Activated gamma-delta T cell treated with Interleukin-2 at 50 U/mL for 16 hours (primary cell): ENCODE measurements around the gene FLNC.

ENCODE experiments used
- DNase-seq: peaks from one replicate; pipeline ENCODE4 v3.0.0-alpha.2; 2020

FLNC gene

DNA sequence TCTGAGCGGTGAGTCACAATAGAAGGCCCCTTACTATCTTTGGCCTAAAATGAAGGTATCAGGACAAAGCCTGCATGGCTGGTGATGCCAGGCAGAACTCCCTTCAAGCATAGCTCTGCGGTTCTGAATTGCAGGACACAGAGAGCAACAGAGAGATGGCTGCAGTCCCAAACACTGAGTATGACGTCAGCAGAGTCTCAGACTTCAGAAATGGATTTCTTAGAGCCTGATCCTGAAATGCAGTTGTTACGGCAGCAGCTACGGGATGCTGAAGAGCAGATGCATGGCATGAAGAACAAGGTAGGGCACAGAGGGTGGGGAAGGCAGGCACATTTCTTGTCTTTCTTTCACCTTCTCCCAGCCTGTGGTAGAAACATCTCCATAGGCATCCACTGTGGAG is 25.0 kb upstream of the FLNC start:
- DNase-seq = no peak

DNA sequence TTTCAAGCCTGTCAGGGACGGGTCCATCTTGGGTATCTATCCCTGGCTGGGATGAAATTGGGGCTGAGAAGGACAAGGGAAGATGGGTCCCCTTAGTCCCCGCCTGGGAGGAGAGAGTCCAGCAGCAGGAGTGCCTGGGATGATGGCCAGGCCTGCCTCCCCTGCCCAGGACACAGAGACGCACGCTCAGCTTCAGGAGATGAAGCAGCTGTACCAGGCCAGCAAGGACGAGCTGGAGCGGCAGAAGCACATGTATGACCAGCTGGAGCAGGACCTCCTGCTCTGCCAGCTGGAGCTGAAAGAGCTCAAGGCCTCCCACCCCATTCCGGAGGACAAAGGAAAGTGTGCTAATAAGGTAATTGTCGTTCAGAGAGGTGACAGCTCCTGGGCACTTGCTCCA is 23.0 kb upstream of the FLNC start:
- no peak for DNase-seq

DNA sequence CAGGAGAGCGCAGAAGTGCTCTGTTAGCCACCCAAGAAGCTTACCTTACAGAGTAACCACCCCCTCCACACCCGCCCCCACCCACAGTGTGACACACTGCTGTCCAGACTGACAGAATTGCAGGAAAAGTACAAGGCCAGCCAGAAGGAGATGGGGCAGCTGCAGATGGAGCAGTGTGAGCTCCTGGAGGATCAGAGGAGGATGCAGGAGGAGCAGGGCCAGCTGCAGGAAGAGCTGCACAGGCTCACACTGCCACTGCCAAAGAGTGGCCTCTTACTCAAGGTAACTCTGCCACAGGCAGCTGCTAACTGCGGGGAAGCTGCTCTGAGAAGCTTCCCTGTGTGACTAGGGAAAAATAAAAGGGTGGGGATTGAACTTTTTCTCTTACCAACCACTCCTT is 20.8 kb upstream of the FLNC start:
- no peak for DNase-seq

DNA sequence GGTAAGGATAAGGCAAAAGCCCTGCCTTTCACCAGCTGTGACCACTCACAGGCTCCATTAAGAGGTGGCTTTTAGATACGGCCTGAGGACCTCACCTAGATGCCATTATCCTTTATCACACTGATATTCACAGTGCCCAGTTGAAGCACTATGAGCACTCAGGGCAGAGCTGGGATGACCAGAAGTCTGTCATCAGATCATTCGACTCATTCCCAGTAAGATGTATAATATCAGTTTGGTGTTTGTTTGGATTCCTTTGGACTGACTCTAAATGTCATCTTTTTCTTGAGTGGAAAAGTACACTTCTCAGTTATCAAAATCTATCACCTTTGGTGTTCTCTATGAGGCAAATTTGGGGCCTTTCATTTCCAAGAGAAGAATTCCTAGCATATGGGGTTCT is 19.7 kb upstream of the FLNC start:
- no peak for DNase-seq

DNA sequence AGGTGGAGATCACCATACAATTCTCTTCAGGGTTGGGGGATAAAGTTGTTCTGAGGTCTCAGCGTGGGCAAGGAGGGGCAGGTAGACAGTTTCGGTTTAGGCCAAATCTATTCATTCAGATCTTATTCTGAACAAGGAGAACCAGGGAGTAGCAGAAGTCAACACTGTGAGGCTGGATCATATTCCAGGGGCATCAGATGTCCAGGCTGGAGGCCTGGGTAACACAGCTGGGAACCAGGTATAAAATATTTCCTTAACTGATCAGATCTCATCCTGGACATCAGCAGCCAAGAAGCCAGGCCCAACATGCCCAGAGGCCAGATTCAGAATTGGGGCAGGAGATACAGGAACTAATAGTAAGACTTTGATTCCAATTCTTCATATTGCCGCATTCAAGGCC is 19.2 kb upstream of the FLNC start:
- DNase-seq = no peak

DNA sequence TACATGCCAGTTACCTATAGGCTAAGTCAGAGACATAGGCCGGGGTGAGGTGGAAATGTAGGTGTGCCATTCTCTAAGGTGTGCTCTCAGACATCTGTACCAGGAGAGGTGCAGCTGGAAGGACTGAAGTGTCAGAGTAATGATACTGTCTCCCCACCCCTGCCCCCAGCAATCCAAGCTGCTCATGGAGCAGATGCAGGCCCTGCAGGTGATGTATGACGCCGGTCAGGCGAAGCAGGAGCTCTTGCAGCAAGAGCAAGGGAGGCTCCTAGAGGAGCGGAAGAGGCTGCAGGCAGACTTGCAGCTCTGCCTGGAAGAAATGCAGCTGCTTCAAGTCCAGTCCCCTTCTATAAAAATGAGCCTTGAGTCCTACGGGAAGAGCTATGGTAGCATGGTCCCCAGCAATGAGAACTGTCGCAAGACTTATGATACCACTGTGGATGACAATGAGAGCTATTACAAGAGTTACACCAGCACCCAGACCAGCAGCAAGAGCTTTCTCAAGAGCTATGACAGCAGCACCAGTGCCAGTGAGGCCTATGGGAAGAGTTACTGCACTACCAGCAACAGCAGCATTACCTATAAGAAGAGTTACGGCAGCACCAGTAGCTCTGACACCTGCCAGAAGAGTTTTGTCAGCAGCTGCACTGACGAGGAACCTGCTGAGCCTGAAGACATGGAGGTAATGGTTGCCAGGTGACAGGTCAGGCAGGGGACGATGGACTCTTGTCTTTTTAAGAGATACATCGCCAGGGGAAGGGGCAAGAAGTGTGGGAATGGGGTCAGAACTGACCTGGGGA is 18.4 kb upstream of the FLNC start:
- no peak for DNase-seq

DNA sequence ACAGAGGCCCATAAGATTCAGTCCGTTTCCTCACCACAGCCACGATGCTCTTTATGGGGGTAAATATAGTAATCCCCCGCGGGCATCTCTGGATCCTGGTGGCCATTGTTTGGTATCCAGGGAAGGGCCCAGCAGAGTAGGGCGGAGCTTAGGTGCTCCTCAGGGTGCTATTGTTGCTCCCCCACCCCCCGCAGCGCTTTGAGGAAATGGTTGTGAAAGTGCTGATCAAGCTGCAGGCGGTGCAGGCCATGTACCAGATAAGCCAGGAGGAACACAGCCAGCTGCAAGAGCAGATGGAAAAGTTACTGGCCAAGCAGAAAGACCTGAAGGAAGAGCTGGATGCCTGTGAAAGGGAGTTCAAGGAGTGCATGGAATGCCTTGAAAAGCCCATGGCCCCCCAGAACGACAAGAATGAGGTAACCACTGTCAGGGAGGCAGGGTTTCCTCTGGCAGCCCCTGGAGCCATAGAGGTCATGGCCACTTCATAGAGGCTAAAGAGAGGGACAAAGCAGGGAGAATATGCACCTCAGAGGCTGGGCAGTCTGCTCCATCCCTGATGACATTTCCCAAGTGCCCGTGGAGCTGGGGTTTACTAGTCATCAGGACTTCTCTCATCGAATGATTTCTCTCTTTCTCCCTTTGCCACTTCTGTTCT is 17.6 kb upstream of the FLNC start:
- no peak for DNase-seq

DNA sequence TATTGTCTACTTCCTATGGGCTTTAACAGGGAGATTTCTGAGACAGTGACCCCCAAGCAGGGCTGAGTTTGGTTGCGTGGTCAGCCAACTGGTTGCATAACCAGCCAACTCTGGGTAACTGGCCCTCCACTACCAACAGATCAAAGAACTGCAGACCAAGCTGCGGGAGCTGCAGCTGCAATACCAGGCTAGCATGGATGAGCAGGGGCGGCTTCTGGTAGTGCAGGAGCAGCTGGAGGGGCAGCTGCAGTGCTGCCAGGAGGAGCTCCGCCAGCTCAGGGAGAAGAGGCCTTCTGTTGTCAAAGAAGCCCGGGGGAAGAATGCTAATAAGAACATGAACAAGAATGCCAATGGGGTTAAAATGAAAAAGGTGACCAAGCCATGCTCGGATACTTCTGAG is 15.7 kb upstream of the FLNC start:
- no peak for DNase-seq

DNA sequence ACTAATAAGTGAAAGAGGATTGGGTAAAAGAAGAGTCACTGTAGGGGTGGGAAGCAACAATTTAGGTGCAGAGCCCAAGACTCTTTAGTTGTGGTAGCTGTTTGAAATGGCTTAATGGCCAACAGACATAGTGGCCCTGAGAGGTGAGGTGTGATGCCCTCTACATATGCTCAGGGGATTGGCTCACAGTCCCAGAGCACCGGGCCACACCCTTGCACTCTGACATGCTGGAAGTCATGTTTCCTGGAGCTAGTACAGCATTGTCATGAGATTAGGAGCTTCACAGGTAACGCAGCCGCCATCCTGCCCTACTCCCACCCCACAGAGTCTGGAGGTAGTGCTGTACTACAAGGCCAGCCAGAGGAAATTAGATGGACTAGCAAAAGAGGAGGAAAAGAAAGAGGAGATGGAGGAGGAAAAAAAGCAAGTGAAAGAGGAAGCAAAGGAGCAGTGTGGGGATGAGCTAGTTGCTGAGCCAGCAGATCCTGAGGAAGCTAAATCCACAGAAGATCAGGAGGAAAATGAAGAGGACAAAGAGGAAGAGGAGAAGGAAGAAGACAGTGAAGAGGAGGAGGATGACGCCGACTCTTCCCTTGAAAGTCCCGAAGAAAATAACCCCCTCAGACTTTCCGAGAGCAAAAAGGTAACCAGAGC is 14.8 kb upstream of the FLNC start:
- no peak for DNase-seq

DNA sequence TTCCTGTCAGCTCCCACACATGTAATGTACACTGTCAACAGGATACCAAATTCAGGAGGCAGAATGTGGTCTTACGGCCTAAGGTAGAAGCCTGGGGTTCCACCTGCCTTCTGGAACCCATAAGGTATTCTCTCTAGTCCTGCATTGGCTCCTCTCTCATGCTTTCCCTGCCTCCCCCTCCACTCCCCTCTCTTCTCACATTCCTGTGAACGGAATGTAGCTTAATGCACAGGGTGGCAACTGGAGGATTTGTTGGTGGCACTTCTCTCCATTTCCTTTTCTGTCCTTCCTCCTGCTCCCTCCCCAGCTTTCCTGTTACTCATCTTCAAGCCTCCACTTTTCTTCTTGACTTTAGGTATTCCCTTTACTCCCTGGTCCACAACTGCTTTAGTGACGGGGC is 11.5 kb upstream of the FLNC start:
- no peak for DNase-seq

DNA sequence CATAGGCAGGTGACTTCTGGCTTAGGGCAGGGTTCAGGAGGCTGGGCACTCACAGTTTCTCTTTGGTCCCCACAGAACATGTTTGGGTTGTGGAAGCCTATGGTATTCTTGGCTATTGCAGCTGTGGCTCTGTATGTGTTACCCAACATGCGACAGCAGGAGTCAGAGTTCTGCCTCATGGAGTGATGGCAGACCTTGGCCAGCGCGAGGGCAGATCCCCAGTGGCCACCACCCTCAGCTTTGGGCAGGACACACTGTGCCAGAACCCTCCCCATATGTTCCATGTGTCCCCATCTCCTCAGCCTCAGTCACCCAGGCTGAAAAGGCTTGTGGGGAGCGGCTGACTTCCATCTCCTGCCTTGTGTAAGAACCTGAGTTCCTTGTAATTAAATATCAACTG is 8.5 kb upstream of the FLNC start:
- DNase-seq = no peak

DNA sequence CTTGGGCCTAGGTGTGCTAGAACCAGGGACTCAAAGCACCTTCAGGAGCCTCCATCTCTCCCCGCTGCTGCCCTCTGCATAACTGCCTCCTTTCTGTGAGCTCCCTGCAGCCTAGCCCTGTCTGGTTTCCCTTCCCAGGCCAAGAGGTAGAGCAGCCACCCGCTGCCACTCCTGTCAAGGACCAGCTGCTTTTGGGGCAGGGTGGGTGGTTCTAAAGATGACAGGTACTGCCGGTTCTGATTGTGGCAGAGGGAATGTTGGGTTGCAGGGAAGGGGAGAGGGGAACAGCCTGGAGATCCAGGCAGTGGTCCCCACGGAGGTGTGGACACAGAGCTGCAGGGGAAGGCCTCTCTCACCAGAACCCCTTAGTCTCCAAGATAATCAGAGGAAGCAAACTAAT is 3.7 kb upstream of the FLNC start:
- DNase-seq = no peak

DNA sequence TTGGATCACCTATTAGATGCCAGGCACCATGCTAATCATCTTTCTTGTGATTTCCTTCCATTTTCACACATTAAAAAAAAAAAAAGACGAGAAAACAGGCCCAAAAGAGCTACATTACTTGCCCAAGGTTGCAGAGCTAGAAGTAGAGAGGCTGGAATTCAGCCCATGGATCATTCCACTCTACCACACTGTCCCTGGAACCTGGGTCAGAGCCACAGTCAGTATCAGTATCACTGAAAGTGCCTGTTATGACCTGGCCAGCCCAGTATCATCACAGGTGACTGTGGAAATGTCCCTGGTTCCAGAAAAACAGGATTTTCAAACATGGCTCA is 3.3 kb upstream of the FLNC start:
- no peak for DNase-seq

DNA sequence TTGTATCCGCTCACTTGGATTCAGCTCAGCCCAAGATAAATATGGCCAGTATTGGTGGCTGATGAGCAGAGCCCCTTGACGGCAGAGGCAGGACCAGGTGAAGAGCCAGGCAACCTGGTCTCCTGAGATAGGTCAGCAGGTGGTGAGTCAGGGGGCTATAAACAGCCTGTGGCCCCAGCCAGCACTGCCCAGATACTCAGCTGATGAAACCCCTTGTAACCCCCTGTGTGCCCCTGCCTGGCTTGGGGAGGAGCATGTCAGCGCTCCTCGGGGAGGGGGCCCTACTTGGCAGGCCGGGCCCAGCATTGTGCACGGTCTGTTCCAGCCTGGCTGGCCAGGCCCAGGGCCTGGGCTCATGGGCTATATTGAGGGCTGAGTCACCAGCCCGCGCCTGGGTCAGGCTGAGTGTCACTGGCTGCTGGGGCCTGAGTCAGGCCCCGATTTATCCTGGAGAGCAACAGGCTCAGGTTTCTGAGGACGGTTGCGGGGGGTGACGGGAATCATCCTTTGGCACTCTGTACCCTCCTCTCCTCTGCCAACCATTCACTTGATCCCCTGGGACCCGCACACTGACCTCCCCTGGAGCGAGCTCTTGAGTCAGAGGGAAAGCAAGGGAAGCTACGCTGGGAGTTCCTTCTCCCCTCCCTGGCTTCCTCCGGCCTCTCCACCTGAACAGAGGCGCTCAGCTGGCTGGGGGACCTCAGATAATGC is 2.8 kb upstream of the FLNC start:
- no peak for DNase-seq

DNA sequence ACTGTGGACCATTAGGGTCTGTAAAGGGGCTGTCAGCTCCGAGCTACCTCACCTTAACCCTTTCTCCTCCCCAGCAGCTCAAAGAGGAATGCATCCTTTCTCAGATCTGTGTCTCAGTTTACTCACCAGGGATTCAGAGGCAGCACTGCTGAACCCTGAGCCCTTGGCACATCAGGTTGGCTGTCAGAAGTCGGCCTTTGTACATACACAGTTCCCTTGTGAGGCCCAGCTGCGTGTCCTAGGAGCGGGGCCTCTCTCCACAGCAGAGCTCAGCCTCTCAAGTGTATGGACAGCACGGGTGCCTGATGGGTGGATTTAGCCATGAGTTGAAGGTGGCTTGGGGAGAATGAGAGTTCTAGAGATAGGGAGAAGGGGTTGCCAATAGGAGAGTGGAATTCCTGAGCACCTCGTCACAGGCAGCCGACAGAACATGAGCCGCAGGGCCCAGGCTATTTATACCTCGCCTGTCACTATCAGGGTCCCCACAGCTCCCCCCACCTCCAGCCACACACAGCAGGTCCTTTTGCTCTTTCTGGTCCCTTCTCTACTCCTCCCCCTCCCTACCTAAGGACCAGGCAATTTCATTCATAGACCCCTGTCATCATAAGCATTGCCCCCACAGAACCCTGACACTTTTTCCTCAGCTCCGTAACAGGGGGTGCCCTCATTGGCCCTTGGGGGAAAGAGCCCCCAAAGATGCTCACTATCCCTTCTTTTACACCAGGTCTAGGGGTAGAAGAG is 2.1 kb upstream of the FLNC start:
- no peak for DNase-seq

DNA sequence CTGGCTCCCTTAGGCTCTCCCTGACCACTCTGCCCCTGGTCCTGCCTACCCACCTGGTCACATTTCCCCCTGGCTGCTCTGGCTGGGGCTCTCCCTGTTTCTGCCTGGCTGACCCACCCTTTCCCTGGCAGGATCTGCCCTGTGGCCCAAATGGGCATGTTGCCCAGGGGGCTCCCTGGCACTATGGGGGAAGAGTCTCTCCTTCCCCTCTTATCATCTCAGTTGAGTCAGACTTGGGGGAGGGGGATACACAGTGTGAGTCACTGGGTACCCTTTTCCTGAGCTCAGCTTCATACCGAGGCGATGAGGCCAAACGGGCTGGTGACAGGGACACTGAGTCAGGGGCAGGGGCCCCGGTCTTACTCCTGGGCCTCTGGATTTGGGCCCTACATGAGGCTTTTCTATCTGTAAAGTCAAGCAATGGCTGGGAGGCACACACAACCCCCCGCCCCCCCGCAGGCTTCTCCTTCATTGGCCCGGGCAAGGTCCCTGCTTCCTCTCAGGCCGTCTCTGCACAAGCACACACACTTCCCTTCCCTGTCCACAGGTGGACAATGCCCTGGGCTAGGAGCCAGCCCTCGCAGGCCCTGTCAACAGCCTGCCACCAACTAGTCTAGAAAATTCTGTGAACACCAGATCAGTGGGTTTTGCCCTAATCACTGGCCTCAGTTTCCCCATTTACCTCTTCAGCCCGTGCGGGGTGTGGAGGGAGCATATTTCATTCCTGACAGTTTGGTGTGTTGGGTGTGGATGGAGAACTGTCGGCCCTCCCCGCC is 627 bp upstream of the FLNC start:
- DNase-seq = no peak

DNA sequence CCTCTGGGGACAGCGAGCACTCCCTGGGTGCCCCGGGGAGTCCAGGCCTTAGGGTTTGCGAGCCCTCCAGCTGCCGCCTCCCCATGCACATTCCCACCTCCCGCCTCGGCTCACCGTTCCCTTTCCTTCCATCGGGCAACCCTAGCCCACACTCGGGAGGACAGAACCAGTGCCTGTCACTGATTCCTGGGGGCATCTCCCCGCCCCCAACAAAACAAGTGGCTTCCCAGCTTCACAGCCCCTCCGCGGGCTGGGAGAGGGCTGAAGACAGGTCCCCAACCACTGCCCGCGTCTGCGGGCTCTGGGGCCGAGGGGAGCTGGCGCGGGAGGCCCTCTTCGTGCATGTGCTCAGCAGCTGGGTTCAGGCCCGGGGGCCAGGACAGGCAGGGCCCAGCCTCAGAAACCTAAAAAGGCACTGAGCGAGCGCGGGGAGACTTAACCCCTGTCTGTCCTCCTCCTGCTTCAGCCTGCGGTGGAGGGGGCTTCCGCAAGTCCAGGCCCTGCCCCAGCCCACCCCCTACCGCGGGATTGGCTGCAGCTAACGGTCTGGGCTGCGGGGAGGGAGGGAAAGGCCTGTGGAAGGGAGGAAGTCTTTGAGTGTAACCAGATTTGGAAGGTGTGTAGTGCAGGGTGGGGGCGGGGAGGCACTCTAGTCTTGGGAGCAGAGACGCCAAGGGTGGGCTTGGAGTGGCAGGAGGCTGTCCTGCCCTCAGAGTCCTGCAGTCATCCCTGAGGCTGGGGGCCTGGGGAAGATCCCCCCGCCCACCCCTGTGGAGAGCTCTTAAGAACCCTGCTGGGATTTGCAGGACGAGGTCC is 1.2 kb downstream of the FLNC start:
- no peak for DNase-seq

DNA sequence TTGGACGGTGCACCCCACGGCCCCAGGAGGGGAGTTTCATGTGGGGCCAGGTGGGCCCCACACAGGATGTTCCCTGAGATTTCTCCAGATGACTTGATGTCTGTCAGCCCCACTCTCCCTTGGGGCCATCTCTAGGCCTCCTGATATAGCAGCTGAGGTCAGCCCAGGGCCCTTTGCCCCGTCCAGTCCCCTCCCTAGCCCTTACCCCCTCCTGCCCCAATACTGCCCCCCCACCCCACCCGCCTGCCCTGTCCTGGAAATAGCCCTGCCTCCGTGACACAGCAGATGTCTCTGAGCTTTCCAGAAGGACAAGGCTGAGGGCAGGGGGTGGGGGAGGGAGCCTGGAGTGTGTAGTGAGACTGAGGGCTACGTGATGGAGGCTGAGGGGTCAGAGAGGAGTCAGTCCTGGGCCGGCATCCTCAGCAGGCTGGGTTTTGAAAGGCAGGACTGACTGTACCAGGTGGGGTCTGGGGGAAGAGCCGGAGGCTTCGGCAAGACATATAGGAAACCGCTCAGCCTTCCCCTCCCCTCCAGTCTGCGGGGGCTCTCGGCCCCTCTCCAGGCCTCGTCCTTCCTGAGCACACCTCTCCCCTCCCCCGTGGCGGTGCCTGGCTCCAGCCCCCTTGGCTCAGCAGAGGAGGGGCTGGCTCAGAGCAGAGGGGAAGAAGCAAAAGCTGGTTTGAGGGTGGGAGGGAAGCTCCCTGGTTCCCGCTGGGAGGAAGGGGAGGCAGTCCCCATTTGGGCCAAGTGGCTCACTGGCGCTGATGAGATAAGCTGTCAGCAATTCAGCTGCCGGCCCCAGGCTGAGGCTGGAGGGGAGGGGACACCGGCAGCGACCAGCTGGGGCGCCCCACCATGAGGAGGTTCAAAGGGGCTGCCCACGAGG is 2.0 kb downstream of the FLNC start:
- DNase-seq = no peak

DNA sequence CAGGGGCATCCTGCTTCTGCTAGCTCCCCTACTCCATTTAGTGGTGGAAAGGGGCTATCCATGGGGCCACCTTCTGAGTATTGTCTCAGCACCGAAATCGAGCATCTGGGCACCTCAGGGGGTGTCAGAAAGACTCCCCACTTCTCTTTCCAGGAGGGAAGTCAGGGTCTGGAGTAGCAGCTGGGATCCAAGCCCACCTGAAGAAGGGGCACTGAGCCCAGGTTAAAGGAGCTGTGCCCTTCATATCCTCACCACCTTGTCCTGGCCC is 2.6 kb downstream of the FLNC start:
- DNase-seq = no peak

DNA sequence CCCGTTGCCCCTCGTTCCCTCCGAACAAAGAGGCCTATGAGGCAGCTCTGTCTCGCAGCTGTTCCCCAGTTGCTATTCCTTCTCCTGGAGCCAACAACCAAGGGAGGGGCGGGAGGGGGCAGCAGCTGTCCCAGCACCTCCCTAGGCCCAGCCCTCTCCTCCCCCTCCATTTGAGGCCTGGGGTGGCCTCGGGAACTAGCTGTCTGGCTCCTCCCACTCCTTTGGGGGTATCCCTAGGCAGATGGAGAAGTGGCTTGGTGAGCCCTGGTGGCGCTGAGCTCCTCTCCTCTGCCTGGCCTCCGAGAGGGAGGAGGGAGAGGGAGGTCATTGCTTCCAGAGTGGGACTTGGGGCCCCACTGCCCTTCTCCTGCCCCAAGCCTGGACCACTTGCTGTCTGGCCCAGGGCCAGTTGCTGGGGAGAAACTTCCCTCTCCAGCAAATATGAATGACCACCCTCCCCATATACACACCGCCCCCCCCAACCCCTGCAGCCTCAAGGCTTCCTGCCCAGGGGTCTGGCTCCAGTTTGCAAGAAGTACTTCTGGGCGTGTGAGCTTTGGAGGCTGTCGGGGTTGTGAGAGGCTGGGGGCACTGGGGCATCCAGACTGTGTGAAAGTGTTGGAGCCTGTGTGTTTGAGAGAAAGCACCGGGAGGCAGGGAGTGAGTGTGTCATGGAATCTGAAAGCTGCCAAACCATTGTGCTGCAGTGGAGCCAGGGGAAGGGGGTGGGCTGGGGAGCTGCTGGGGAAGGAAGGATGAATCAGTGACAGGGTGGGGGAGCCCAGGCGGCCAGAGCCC is 3.1 kb downstream of the FLNC start:
- no peak for DNase-seq
